Spinal cord (tissue), 10 donors: ENCODE results near the gene ADAMTSL1. TPM values are rescaled to one million over a fixed set of nuclear protein-coding genes. Genes with fewer than 3 reads are reported as not detected.
A peak's percentile ranks its signal among the peaks of the same experiment; 100 is the strongest.

Source experiments
- DNase-seq, 6 donors: peaks; one replicate each; pipeline versions ENCODE4 v3.0.0 to v3.0.0-alpha.2; 2013 to 2015; ENCODE audit warnings: low spot score in 6 of 6, low read depth in 4 of 6
- H3K27ac ChIP-seq: one replicate; pipeline ENCODE4 v1.5.1; 2013; ENCODE audit warnings: low read depth, low read length, control low read depth
- H3K27me3 ChIP-seq: one replicate; pipeline ENCODE4 v1.6.1; 2013; ENCODE audit warnings: low read length; ENCODE audit not compliant: control insufficient read depth, insufficient read depth
- H3K36me3 ChIP-seq: one replicate; pipeline ENCODE4 v1.6.1; 2013; ENCODE audit warnings: low read length; ENCODE audit not compliant: control insufficient read depth, insufficient read depth
- H3K4me1 ChIP-seq: one replicate; pipeline ENCODE4 v1.6.1; 2013; ENCODE audit warnings: low read length; ENCODE audit not compliant: control insufficient read depth, insufficient read depth
- H3K4me3 ChIP-seq: one replicate; pipeline ENCODE4 v1.5.1; 2013; ENCODE audit warnings: low read depth, low read length, control low read depth
- H3K9me3 ChIP-seq: one replicate; pipeline ENCODE4 v1.6.1; 2013; ENCODE audit warnings: low read length; ENCODE audit not compliant: control insufficient read depth, insufficient read depth
- WGBS: methylation state at CpG from one replicate; pipeline ENCODE4 v1.1.5; 2013; ENCODE audit warnings: missing lambda C conversion rate; ENCODE audit not compliant: insufficient coverage; 5-methylcytosine and 5-hydroxymethylcytosine counted together
- polyA plus RNA-seq, 2 donors: library from polyadenylated mRNA; unstranded; fragments of 120-200 nt; gene quantifications; one replicate each; pipeline ENCODE4 v1.2.1, GENCODE V29; 2013; ENCODE audit not compliant: insufficient read length in 2 of 2
- total RNA-seq, 2 donors: library from RNA; depleted of rRNA in 1 of 2; stranded (reverse); fragments of 120-200 nt in 1 of 2; fragments of >200 nt in 1 of 2; gene quantifications; one replicate each; pipeline versions ENCODE4 v1.2.3 to v1.2.4, GENCODE V29; 2013 to 2014
- donor health status: healthy.

ADAMTSL1 gene
- total and polyA plus RNA-seq, 4 donors = 21.7 to 35.3 (median 28.4) TPM

GRCh38 chr9:18743971-18744370, 270.0 kb downstream of the ADAMTSL1 start:
- Histone ChIP-seq H3K4me1 (peaks cover 13% of the 10 kb centered on the region), H3K36me3 (no peaks in the 10 kb centered on the region), H3K27me3 (no peaks in the 10 kb centered on the region), H3K4me3 (no peak overlapping the region), H3K9me3 (no peaks in the 10 kb centered on the region), H3K27ac (no peak overlapping the region)
- no peak for DNase-seq
- 94% methylated on average over 2 of the region's 2 CpGs for WGBS

- 100% methylated on average over 1 of the region's 2 CpGs for WGBS
- no peak overlapping the region for H3K27ac ChIP-seq
- no peaks in the 10 kb centered on the region for H3K9me3 ChIP-seq
- H3K27me3 ChIP-seq = no peaks in the 10 kb centered on the region
- H3K4me1 ChIP-seq = peaks cover 17% of the 10 kb centered on the region
- H3K4me3 ChIP-seq = no peak overlapping the region
- H3K36me3 ChIP-seq = peaks cover 2% of the 10 kb centered on the region
- no peak for DNase-seq
These were observed 271.8 kb downstream of the ADAMTSL1 start for GRCh38 chr9:18745710-18746109.

GRCh38 chr9:18746631-18747030, 272.7 kb downstream of the ADAMTSL1 start:
- DNase-seq = peak in 5 of 6 donors; percentile 49 to 89 (median 62)
- Histone ChIP-seq H3K27ac (peak overlapping the region; percentile 17), H3K36me3 (peaks cover 2% of the 10 kb centered on the region), H3K4me3 (no peak overlapping the region), H3K9me3 (no peaks in the 10 kb centered on the region), H3K4me1 (peaks cover 17% of the 10 kb centered on the region), H3K27me3 (no peaks in the 10 kb centered on the region)
- WGBS = no CpG with 5 or more reads among the region's 1 CpG

- peaks cover 2% of the 10 kb centered on the region for H3K36me3 ChIP-seq
- H3K27me3 ChIP-seq = no peaks in the 10 kb centered on the region
- H3K9me3 ChIP-seq = no peaks in the 10 kb centered on the region
- peak in 3 of 6 donors; percentile 36 to 78 (median 50) for DNase-seq
- 39% methylated on average over 2 of the region's 3 CpGs for WGBS
- peaks cover 17% of the 10 kb centered on the region for H3K4me1 ChIP-seq
- H3K4me3 ChIP-seq = no peak overlapping the region
- H3K27ac ChIP-seq = peak overlapping the region; percentile 50
These were observed 273.6 kb downstream of the ADAMTSL1 start for GRCh38 chr9:18747595-18747994.

- no CpG with 5 or more reads among the region's 1 CpG for WGBS
- no peak for DNase-seq
- Histone ChIP-seq H3K27ac (no peak overlapping the region), H3K27me3 (no peaks in the 10 kb centered on the region), H3K4me1 (peaks cover 17% of the 10 kb centered on the region), H3K4me3 (no peak overlapping the region), H3K9me3 (no peaks in the 10 kb centered on the region), H3K36me3 (peaks cover 2% of the 10 kb centered on the region)
These were observed 274.3 kb downstream of the ADAMTSL1 start for GRCh38 chr9:18748251-18748701.

GRCh38 chr9:18749711-18750110, 275.8 kb downstream of the ADAMTSL1 start:
- Histone ChIP-seq H3K27ac (no peak overlapping the region), H3K27me3 (no peaks in the 10 kb centered on the region), H3K4me1 (peaks cover 17% of the 10 kb centered on the region), H3K9me3 (no peaks in the 10 kb centered on the region), H3K4me3 (no peak overlapping the region), H3K36me3 (peaks cover 2% of the 10 kb centered on the region)
- no peak for DNase-seq
- WGBS = no CpG with 5 or more reads among the region's 1 CpG

- Histone ChIP-seq H3K9me3 (no peaks in the 10 kb centered on the region), H3K36me3 (peaks cover 2% of the 10 kb centered on the region)
- no CpG with 5 or more reads among the region's 4 CpGs for WGBS
These were observed 280.0 kb downstream of the ADAMTSL1 start for GRCh38 chr9:18753904-18754303.

GRCh38 chr9:18754537-18754936, 280.6 kb downstream of the ADAMTSL1 start:
- Histone ChIP-seq H3K9me3 (no peaks in the 10 kb centered on the region), H3K4me1 (peaks cover under 1% of the 10 kb centered on the region), H3K27me3 (no peaks in the 10 kb centered on the region), H3K36me3 (no peaks in the 10 kb centered on the region), H3K27ac (no peak overlapping the region), H3K4me3 (no peak overlapping the region)
- no CpG with 5 or more reads among the region's 4 CpGs for WGBS
- DNase-seq = no peak

More at GRCh38 chr9:18753904-18754303, 280.0 kb downstream of the ADAMTSL1 start:
- no peak for DNase-seq
- Histone ChIP-seq H3K27ac (no peak overlapping the region), H3K4me3 (no peak overlapping the region), H3K4me1 (peaks cover 3% of the 10 kb centered on the region), H3K27me3 (no peaks in the 10 kb centered on the region)

GRCh38 chr9:18755263-18755662, 281.3 kb downstream of the ADAMTSL1 start:
- Histone ChIP-seq H3K27ac (no peak overlapping the region), H3K36me3 (no peaks in the 10 kb centered on the region), H3K4me1 (no peaks in the 10 kb centered on the region), H3K27me3 (no peaks in the 10 kb centered on the region), H3K4me3 (no peak overlapping the region), H3K9me3 (no peaks in the 10 kb centered on the region)
- DNase-seq = no peak
- WGBS = 90% methylated on average over 1 of the region's 2 CpGs

- Histone ChIP-seq H3K4me3 (no peak overlapping the region), H3K9me3 (no peaks in the 10 kb centered on the region), H3K27ac (no peak overlapping the region), H3K4me1 (no peaks in the 10 kb centered on the region), H3K27me3 (no peaks in the 10 kb centered on the region), H3K36me3 (no peaks in the 10 kb centered on the region)
- no CpG with 5 or more reads among the region's 3 CpGs for WGBS
- no peak for DNase-seq
These were observed 282.8 kb downstream of the ADAMTSL1 start for GRCh38 chr9:18756712-18757125.
